Nephron (organoid): ENCODE measurements around the gene NTNG1.

Experiments used
- H3K27ac Mint-ChIP-seq, 3 experiments: 2 replicates each; pipeline ENCODE4 v1.8.0; 2020; ENCODE audit warnings: mixed read lengths in 3 of 3, mild to moderate bottlenecking in 2 of 3, moderate library complexity in 1 of 3
- H3K27me3 Mint-ChIP-seq: 2 replicates; pipeline ENCODE4 v1.8.0; 2021; ENCODE audit warnings: low read depth, mild to moderate bottlenecking, moderate library complexity, mixed read lengths
- H3K36me3 Mint-ChIP-seq: 2 replicates; pipeline ENCODE4 v1.8.0; 2020; ENCODE audit warnings: low read depth, mixed read lengths
- H3K4me1 Mint-ChIP-seq: 2 replicates; pipeline ENCODE4 v1.8.0; 2020; ENCODE audit warnings: mixed read lengths
- H3K4me3 Mint-ChIP-seq, 3 experiments: 2 replicates each; pipeline ENCODE4 v1.8.0; 2020; ENCODE audit warnings: mild to moderate bottlenecking in 3 of 3, mixed read lengths in 3 of 3, moderate library complexity in 2 of 3
- H3K9me3 Mint-ChIP-seq: 2 replicates; pipeline ENCODE4 v1.8.0; 2020; ENCODE audit warnings: mixed read lengths
- CTCF ChIP-seq, 3 experiments: fragments of 200-600 bp; sonication (generic); IDR thresholded peaks; one replicate each; pipeline ENCODE4 v1.5.0; 2021; ENCODE audit warnings: antibody characterized with exemption in 3 of 3; ENCODE audit not compliant: unreplicated experiment in 3 of 3

Gene NTNG1

DNA sequence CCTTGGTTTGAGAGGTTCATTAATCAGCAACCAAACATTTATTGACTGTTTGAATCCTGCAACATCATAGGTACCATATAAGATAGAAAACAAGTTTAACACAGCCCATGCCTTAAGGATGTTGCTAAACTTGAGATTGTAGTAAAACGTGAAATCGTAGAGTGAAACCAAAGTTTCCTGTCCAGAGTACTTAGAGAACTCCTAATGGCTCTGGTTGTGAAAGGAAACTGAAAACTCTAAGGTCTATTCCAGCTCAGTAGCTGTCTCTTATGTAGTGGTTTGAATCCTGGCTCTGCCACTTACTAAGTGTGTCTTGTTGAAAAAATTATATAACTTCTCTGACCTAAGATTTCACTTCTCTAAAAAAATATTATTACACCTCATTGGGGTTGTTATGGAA is 310.9 kb downstream of the NTNG1 start:
- Mint-ChIP-seq H3K27me3 (peaks cover 3% of the 10 kb centered on the region), H3K4me1 (peaks cover 11% of the 10 kb centered on the region), H3K27ac (peak overlapping the region in 2 of 3 experiments; percentile 2 to 34), H3K4me3 (no peak overlapping the region), H3K9me3 (no peaks in the 10 kb centered on the region), H3K36me3 (no peaks in the 10 kb centered on the region)
- TF ChIP-seq CTCF (IDR thresholded peaks at IDR 0.05; ENCODE audit: unreplicated experiment in 3 of 3) = no peak

- H3K4me1 Mint-ChIP-seq = peaks cover 28% of the 10 kb centered on the region
- no peak for TF ChIP-seq CTCF (IDR thresholded peaks at IDR 0.05; ENCODE audit: unreplicated experiment in 3 of 3)
- H3K27me3 Mint-ChIP-seq = peaks cover 3% of the 10 kb centered on the region
- no peak overlapping the region for H3K4me3 Mint-ChIP-seq
- H3K27ac Mint-ChIP-seq = no peak overlapping the region
- H3K36me3 Mint-ChIP-seq = no peaks in the 10 kb centered on the region
- H3K9me3 Mint-ChIP-seq = no peaks in the 10 kb centered on the region
Measured at GRCh38 chr1:107454791-107455190, 314.0 kb downstream of the NTNG1 start.

GRCh38 chr1:107457989-107458388 is 317.1 kb downstream of the NTNG1 start:
- Mint-ChIP-seq H3K4me3 (no peak overlapping the region), H3K27ac (no peak overlapping the region), H3K36me3 (no peaks in the 10 kb centered on the region), H3K9me3 (no peaks in the 10 kb centered on the region), H3K4me1 (peaks cover 20% of the 10 kb centered on the region), H3K27me3 (peaks cover 3% of the 10 kb centered on the region)
- no peak for TF ChIP-seq CTCF (IDR thresholded peaks at IDR 0.05; ENCODE audit: unreplicated experiment in 3 of 3)

DNA sequence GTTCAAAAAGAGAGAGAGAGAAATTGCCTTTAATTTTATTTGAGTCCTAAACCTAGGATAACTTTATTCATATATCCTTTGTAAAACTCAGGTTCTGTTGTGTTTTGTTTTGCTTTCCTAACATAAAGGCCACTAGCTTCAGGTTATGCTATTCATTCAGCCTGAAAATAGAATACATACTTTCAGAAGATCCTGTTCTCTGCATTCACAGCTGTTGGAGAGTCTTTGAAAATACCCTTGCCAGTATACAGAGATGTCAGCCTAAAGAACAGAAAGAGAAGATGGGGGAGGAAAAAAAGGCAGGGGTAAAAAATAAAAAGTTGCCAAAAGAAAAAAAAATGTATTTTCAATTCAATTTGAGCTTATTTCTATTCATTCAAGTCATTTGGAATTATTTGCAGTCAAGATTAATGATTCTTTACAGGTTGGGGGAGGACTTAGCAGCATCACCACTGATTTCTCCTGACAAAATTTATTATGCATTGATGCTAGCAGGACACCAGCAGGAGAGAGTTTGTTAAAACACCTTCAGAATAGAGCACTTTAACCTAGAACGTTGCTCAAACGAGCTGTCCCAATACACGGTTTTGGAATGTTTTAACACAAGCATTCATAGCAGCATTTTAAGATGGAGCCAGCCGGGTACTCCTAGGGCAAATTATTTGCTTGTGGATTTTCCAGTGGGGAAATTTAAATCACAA is 318.5 kb downstream of the NTNG1 start:
- Mint-ChIP-seq H3K27me3 (peaks cover 3% of the 10 kb centered on the region), H3K36me3 (no peaks in the 10 kb centered on the region), H3K4me3 (no peak overlapping the region), H3K27ac (peak overlapping the region in 1 of 3 experiments; percentile 4), H3K9me3 (no peaks in the 10 kb centered on the region), H3K4me1 (peaks cover 20% of the 10 kb centered on the region)
- TF ChIP-seq CTCF (IDR thresholded peaks at IDR 0.05; ENCODE audit: unreplicated experiment in 3 of 3) = no peak

GRCh38 chr1:107460035-107460434 is 319.2 kb downstream of the NTNG1 start:
- H3K4me3 Mint-ChIP-seq = no peak overlapping the region
- no peaks in the 10 kb centered on the region for H3K9me3 Mint-ChIP-seq
- TF ChIP-seq CTCF (IDR thresholded peaks at IDR 0.05; ENCODE audit: unreplicated experiment in 3 of 3) = no peak
- no peak overlapping the region for H3K27ac Mint-ChIP-seq
- H3K36me3 Mint-ChIP-seq = no peaks in the 10 kb centered on the region
- H3K27me3 Mint-ChIP-seq = peaks cover 3% of the 10 kb centered on the region
- H3K4me1 Mint-ChIP-seq = peaks cover 20% of the 10 kb centered on the region

GRCh38 chr1:107464827-107465226 is 324.0 kb downstream of the NTNG1 start:
- Mint-ChIP-seq H3K9me3 (no peaks in the 10 kb centered on the region), H3K27ac (no peak overlapping the region), H3K4me1 (no peaks in the 10 kb centered on the region), H3K36me3 (no peaks in the 10 kb centered on the region), H3K4me3 (no peak overlapping the region), H3K27me3 (no peaks in the 10 kb centered on the region)
- no peak for TF ChIP-seq CTCF (IDR thresholded peaks at IDR 0.05; ENCODE audit: unreplicated experiment in 3 of 3)
